GM19452 (cell line): ENCODE results near the gene ZNF334.

ENCODE experiments used
- ATAC-seq: cut with Tn5 transposase; IDR thresholded peaks from one replicate; pipeline ENCODE4 v1.9.1; 2021; ENCODE audit not compliant: unreplicated experiment

Gene ZNF334

DNA sequence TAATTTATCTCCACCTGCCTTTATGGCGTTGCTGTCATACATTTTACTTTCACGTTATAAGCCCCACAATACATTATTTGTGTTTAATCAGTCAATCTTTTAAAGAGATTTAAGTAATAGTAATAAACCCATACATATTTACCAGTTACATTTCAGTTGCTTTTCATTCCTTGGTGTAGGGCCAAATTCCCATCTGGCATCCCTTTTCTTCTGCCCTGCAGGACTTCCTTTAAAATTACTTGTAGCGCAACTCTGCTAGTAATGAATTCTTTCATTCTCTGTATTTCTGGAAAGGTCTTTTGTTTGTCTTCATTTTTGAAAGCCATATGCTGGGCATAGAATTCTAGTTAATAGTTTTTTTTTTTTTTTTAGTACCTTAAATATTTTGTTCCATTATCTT is 24.9 kb downstream of the ZNF334 start:
- ATAC-seq = no peak

DNA sequence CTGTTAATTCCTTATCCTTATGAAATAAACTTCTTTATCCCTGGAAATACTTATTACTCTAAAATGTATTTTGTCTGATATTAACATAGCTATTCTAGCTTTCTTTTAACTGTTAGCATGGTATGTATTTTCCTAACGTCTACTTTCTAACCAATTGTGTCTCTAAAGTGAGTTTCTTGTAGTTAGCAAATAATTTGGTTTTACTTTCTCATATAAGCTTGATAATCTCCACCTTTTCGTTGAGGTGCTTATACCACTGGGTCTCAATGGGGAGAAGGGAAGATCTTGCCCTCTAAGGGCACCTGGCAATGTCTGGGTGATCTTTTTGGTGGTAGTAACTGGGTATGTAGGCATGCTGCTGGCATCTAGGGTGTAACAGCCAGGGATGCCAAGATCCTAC is 25.7 kb downstream of the ZNF334 start:
- no peak for ATAC-seq

DNA sequence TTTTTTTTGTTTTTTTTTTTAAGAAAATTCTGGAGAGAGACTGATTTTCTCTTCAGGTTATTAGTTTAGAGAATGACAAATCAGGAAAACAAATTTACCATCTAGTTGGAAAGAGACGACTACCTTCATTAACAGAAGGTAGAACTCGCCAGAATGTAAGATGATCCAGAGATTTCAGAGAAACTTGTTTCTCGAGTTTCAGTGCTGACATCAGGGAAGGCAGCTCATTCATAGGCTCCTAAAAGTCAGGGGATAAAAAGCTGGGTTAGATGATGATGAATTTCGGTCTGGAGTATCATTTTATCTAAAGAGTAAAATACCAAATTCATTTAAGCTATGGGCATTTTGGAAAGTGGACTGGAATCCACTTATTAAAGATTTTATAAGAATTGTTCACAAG is 27.9 kb downstream of the ZNF334 start:
- ATAC-seq = no peak

- no peak for ATAC-seq
Observed at GRCh38 chr20:46484954-46485353, 28.4 kb downstream of the ZNF334 start.

DNA sequence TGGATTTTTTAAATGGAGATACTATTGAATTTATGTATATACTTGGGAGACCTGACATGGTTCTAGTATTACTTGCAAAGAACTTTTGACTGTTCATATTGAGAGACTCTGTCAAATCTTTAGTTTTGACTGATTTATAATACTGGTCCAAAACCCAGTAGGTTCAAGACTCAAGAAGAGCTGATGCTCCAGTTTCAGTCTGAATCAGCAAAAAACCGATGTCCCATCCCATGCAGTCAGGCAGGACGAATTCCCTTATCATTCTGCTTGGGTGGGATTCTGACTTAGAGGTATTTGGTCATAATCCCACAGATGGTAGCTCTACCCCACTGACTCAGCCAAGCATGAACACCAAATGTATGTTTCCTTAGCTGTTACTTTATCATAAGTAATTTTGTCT is 29.5 kb downstream of the ZNF334 start:
- ATAC-seq = no peak

DNA sequence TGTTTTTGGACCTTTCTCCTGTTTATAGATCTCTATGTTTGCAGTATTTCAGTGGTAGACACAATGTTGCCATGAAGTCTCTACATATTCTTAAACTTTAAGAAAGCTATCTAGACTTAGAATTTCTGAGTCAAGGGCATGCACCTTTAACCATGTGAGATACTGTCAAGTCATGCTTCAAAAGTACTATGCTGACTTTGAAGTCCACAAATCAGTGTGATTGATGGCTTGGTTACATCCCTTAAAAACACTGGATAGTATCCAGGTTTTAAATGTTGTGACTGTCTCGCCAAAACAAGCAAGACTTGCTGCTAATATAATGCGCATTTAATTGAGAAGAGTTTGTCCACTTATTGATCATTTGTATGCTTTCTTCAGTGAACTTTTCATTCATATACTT is 30.5 kb downstream of the ZNF334 start:
- ATAC-seq = no peak

DNA sequence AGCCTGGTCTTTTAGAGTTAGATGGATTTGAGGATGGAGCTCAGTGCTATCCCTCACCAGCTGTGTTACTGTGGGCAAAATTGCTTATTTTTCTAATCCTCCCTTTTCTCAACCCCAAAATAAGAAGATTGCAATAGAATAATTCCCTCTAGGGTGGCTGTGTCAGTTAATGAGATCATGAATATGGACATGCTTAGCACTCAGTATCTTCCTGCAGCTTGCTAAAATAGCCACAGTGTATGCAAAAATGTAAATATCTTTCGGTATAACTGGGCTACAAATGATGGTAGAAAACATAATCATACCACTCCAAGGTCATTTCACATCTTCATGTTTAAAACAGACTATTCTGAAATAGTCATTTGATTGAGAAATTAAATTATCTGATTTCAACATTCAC is 35.7 kb downstream of the ZNF334 start:
- no peak for ATAC-seq

GRCh38 chr20:46477225-46477624 is 36.1 kb downstream of the ZNF334 start:
- no peak for ATAC-seq

GRCh38 chr20:46468508-46468907 is 44.9 kb downstream of the ZNF334 start:
- ATAC-seq = no peak

DNA sequence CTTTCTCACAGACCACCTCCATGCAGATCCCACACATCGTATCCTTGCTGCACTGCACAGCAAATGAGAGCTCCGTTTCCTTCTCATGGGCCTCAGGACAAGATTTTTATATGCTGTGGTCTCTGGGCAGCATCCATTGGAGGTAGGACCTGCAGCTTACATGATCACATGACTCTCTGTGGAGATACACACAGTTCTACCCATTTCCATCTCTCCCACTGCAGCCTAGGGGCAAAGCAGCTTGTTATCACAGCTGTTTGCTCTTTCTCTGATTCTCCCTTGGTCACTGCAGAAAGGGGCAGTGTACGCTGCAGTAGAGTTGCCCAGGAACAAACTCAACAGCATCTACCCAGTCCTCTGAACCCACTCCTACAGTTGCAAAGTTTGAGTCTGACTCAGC is 48.9 kb downstream of the ZNF334 start:
- ATAC-seq = no peak

- ATAC-seq = no peak
Observed at GRCh38 chr20:46463852-46464251, 49.5 kb downstream of the ZNF334 start.

DNA sequence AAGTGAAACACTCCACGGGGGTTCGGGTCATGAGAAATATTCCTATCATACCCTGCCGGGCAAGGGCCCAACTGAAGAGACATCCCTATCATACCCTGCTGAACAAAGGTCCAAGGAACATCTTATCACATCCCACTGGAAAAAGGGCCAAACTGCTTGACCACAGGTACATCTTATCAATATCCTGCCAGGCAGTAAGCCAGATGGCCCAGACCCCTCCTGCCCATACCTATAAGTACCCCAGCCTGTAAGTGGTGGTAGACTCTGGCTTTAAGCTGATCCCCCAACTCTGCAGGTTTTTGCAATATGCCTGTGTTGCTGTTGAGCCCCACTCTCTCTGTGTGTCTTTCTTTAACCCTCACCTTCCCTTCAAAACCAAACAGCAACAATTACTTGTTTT is 51.6 kb downstream of the ZNF334 start:
- no peak for ATAC-seq

DNA sequence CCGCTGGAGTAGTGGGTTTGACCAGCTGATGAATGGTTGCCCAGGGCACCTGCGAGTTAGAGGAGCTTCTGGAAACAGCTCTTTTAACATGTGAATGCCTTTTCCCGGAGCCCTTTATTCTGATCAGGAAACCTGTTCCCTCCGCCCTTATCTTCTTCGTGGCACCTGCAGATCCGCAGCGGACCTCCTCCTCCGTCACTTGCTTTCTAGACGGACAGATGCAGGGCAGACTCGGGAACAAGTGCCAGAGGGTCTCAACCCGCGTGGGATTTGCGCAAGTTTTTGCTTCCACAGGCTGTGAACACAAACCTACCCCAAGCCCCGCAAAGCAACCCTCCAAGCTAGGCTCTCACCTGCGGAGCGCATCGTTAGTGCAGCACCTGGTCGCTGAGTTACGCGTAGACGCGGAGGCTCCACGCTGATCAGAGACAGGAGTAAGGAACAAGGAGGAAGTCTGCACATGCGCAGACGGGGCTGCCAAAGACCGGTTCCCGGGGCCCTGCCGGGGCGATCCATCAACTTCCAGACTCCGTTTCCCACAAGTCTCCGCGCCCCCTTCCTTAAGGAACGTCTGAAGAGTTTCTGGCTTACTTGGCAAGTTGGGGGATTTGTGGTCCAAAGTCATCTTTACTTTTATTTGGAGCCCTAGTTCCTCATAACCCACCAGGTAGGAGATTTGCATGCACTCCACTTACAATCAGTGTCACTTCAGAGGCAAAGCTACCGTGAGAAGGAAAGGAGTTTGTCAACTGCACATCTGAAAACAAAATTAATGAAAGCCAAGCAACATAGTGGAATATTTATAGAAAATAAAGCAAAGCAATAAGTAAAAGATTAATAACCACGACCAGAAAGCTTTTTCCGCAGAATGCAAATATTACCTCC is 54.3 kb downstream of the ZNF334 start:
- ATAC-seq = no peak

GRCh38 chr20:46456255-46457028 is 56.9 kb downstream of the ZNF334 start:
- no peak for ATAC-seq

GRCh38 chr20:46455729-46456128 is 57.6 kb downstream of the ZNF334 start:
- ATAC-seq = no peak
